ENCODE measurements around the gene PTPRC.

Gene PTPRC

DNA sequence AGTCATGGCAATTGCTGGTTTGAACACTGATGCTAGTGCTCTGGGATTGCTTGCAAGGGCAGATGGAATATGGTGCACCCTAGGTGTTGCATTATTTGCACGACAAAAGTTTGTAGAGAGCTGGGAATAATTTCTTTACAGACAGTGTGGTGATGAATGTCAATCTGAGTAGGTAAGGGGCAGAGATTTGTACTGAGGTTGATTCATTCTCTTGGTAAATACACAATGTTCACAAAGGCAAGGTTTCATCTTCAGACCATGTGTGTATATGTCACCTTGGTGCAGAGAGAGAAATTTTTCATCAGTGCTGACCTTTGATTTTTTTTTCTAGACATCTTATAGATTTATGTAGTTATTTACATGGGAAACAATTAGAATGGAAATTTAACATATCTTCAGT, 5.0 kb downstream of the PTPRC start:
- DNase-seq (ENCODE audit: low read depth): no peak

DNA sequence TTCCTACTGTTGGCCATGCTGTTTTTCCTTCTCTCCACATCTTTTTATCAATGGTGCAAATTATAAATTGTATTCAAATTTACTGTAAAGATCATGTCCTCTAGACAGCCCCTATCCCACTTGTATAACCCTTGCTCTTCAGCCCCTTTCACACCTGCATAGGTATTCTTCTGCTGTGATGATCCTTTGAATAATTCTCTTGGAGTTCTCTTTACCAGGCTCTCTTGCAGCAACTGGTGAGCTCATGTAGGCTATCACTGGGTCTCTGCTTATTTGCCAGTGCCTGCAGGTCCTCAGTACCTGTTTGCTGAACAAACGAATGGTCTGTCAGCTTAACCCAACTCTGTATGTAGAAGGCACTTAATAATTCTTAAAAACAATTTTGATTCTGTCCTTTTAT, 8.2 kb downstream of the PTPRC start:
- no peak for DNase-seq (ENCODE audit: low read depth)

DNA sequence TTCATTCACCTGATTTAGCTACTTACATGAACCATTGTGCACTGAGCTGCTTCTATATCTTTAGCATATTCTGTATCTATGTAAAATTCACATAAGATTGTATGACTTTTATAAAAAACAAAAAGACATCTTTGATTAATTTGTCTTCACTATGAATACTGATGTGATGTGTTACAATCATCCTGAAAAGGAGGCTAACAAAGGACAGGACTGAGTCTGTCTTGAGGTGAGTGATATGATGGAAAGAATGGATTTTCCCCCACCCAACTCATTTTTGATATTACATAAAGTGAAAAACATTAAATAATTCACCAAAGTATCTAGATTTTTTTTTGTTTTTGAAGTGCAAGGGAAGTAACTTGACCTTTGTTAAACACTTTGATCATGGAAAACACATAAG, 9.8 kb downstream of the PTPRC start:
- no peak for DNase-seq (ENCODE audit: low read depth)

DNA sequence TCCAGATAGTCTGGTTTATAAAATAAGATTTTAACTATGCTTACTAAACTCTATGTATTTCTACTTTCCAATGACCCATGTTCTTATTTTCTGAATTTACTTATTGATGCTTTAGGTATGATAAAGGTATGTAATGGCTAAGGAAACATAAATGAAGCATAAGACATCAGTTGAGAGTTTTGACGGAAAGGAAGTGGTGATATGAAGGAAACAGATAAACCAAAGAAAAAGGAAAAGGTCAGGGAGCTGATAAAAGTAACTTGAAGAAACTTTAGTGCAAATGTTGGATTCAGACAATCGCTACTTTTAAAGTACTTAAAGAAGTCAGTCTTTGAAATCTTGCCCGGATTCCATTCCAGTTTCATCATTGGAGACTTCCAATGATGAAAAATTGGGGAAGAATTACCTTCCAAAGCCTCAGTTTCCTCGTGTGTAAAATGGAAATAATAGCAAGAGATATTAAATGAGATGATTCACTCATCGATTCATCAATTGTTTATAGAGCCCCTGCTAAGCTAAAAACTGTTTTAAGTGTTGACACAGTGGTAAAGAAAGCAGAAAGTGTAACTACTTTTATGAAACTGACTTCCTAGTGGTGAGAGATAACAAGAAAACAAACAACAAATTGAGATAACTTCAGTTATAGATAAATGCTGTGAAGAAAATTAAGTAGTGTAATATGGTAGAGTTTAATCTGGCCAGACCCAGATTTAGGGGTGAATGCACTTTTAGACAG, 10.6 kb downstream of the PTPRC start:
- DNase-seq (ENCODE audit: low read depth): no peak

DNA sequence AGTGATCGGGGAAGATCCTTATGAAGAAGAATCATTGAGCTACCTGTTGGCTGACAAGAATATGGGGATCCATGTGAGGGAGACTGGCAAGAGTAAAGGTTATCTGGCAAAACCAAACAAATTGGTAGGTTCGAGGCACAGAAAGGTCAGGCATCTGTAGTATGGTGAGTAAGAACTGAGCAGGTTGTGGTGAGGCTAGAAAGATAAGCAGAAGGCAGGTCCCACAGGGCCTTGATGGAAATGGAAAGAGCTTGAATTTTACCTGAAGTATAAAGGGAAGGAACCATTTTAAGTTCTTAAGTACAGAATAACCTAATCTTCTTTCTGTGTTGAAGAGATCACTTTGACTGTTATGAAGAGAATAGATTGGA, 11.1 kb downstream of the PTPRC start:
- no peak for DNase-seq (ENCODE audit: low read depth)

DNA sequence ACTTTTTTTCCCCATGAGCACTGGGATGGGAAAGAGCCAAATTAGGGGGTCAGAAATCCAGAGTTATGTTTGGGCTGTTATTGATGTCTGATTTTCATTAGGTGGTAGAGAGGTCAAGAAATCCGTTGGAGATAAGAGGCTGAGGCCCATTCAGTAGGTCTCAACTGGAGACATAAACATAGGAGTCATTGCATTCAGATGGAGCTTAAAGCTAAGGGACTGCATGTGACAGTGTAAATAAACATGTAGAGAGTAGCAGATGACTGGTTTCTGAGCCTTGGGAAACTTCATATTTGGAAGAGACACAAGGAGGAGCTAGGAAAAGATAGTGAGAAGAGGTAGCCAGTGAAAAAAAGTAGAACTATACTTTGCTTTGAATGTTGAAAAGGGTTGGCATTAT, 11.7 kb downstream of the PTPRC start:
- no peak for DNase-seq (ENCODE audit: low read depth)

DNA sequence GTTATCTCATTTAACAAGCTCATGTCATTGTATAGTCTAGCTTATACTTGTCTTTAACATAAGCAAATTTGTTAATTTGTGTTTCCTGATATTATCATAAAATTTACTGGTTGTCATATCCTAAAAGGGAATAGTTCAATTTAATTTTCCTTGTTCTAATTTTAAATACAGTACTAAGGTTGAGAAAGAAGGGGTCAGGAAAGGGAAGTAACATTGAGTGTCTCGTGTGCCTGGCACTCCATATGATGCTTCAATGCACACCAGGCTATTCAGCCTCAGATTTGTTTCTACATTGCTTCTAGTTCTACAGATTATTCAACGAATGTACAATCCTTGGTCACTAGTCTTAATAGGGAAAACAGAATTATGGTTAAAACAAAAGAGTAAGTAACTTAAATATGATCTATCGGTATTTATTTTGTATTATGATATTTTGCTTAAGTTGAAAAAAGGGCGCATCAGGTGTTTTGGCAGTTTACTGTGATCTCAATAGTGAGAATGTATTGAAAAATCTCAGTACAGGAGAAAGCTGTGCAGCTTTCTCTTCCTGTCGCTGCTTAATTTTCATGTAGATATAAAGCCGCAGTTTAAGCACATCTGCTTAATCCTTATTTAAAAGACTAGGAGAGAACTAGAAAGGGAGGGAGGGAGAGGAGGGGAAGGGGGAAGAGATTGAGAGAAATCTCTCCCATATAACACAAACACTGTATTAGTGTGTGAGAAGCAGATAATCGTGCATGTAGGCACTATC, 13.0 kb downstream of the PTPRC start:
- DNase-seq (ENCODE audit: low read depth): no peak

DNA sequence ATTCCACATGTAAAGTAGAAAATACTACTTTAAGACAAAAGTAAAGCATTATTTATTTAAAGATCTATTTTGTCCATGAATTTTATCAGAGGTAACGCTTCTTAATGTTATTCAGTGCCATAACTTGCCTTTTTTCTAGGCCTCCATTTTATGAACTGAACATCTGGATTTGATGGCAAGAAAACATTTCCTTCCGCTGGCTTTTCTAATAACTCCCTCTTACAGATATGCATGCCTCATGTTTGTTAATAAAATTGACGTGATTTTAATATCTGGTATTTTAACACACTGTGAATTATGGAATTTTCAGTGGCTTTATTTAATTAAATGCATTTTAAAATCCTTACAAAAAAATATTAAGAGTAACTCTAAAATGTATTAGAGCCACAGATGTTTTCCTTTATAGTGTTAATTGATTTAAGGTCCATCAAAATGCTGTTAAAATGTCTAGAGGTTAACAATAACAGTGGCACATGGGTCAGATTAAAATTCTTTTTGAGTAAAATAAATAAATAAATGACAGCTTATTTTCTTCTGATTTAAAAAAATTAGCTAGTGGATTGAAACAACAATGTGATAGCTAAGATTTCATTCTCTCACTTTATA, 15.1 kb downstream of the PTPRC start:
- DNase-seq (ENCODE audit: low read depth): no peak

DNA sequence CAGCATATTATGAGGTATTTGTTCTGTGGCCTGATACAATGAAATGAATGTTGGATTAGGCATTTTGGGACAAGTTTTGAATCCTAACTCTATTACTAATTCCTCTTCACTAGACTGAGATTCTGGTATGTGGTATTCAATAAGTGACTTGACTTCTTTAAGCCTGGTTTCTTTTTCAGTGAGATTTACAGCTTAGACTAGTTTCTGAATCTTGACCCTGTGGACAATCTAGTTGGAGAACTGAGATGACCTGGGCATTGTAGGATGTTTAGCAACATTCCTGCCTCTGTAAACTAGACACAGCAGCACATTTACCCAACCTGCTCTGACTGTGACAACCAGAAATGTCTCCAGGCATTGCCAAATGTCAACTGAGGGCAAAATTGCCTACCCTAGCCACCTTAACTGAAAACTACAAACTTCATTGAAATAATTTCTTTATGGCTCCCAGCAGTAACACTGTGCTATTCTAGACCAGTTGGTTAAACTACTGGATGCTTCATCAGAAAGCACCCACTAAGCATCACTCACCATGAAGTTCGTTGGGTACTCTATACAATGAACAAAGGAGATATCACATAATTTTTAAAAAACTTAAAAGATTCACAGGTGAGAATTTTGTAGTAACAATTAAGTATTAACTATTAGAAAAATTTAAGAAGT, 16.8 kb downstream of the PTPRC start:
- no peak for DNase-seq (ENCODE audit: low read depth)

DNA sequence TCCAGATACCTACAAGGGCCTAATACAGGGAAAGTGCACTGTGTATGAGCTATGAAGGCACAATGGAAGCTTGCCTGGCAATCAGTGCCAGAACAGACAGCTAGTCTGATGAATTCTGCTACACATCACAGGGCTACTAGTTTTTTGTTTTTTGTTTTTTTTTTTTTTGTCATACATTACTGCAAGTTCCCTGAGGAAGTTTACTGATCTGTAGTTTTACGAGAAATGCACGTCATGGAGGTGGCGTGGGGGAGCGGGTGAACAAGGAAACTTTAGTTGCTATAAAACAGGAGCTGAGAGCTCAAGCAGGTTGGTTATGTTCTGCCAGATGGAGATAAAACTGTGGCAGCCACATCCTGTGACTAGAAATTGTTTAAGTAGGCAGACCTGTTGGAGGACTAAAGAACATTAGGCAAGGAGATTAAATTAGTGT, 17.7 kb downstream of the PTPRC start:
- DNase-seq (ENCODE audit: low read depth): no peak

DNA sequence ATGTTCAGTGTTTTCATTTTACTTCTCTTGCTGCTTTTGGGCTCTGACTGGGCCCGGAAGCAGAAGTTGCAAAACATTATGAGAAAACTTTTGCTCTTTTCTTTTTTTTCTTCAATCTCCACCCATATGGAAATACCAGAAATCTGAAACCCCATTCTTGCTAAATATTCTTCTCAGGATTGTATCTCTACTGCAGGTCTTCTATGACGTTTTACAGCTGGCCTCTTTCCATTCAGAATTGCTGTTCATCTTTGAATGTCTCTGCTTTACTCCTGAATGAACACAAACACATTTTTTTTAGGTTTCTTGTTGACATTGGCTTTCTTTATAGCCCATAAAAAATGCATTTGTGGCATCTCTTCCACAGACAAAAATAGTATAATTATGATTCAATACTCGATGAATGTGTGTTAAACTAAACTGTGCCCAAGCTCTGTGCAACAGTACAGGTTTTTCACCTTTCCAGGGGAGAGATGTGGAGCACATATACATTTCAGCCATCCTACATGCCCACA, 18.8 kb downstream of the PTPRC start:
- DNase-seq (ENCODE audit: low read depth): peak; percentile 100

DNA sequence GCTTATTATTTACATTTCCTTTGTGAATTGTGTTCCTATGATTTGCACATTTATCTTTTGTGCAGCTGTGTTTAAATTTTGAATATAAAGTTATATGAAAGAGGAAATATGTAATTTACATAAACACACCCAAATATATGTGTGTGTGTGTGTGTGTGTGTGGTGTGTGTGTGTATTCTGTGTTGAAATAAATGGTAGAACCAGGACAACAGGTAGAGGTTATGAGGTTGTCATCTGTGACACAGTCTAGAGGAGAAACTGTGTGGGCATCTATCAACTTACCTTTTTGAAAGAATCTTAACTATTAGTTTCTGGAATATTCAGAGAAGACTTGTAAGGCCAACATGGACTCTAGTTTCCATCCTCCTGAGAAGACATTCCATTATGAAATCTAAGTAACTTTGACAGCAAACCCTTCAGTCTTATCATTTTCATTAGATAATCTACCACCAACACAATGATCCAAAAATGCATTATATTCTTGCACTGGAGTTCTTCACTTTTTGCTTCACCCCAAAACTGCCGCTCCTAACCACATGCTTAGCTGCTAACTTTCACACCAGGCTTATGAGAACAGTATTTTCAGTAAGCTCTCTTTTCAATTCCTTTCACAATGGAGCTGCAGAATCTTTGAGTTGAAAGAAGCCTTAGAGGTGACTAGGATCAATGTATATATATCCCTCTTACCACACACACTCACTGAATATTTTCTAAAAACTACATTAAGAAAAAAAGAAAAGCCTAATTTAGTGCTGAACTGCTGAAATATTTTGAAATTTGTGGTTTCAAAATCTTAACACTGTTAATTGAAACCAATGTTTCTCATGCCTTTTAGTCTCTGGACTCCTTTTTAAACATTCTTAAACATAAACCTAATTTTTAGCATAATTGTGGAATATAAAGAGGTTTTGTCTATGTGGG, 21.8 kb downstream of the PTPRC start:
- DNase-seq (ENCODE audit: low read depth): no peak

DNA sequence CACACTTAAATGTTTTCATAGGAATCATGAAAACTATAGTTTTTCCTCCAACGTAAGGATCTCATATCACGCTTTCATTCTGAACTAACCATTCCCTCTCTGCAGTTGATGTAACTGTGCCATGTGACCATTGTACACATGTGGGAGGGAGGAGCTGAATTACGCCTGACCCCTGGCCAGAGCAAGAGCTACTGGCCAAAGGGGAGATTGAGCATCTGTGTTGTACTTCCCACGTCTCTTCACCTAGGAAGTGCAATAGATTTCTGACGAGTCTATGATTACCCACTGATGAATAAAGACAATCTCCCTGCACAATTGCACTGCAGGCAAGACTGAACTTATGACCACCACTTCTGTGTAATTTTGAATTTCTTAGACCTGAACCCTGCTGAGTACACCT, 24.0 kb downstream of the PTPRC start:
- DNase-seq (ENCODE audit: low read depth): no peak

DNA sequence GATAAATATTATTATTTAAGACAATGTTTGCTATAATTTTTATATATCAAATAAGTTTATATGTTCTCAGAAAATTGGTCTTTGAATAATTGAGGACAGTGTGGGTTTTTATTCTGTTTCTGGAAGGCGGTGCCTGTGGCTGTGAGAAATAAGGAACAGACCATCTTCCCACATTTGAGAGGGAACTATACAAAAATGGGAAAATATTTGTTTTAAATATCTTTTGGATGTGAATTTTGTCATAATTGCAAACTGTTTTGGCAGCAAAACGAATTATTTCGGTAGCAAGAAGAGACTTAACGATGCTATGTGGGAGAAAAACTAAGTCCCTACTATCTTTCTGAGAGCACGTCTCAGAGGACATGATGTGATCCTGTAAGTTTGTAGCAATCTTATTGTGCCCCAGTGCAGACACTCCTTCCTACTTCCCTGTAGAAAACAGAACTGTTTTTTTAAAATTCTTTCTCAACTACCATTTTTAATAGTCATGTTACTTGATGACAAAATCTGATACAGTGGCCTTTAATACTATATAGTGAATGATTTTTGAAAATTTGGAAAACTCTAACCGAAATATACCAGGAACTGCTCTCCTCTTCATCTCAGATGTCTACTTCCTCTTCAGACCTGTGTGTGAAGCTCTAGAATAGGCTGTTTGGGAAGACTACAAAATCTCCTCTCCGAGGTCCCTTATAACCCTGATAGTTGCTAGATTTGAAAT, 25.4 kb downstream of the PTPRC start:
- no peak for DNase-seq (ENCODE audit: low read depth)

DNA sequence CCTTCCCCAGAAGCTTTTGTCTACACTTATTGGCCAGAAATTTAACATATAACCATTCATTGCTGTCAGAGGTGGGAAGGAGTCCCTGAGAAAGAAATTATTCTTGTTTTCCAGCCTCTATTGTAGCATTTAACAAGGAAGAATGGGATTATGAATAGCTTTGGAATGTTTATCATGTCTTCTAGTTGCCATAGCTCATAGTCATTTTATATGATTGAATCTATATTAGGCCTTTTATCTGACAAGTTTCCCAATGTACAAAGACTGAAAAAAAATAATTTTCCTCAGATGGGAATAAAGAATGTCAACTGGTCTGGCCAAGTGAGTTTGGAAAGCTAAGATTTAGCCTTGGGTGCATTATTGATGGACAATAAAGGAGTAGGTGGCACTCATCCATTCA, 28.3 kb downstream of the PTPRC start:
- DNase-seq (ENCODE audit: low read depth): peak; percentile 49

DNA sequence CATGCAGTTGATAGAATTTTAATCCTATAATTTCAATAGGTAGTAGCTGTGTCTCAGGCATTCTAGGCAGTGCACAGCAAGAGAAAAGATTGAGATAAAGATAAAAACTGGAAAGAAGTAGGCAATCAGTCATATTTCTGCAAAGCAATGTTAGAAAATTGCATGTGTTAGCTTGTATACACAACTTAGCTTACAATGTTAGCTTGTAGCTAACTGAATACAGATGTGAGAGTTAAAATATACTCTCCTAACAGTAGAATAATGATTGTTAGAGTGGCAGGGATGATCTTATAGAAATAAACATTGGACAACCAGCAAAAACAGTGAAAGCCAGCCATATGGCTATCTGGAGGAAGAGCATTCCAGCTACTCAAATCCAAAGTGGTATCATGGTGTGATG, 29.0 kb downstream of the PTPRC start:
- DNase-seq (ENCODE audit: low read depth): no peak

DNA sequence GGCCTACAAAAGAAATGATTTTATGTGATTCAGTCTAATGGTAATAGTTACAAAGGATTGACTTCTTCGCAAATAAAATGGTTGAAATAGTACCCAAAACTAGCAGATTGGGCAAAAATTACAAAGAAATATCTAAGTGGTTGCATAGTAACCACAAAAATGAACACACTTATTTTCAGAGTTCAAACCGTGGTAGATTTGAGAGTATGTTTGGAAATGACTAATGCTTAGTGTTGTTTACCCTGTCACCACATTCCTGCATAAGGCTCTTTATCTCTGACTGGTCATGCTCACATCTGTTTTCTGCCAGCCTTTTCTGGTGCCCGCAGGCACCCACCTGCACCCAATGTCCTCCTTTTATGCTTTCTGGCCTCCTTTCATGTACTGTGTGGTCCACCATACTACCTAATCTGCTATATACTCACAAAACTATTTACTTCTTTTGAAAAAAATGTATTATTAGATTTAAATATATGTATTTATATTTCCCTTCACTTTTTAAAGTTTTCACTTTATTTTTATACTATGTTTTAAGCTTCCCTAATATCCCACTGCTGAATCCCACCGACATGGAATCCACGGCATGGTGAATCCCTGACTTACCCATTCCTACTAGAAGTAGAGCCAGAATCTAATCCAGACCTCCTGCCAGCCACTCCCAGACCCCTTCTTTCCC, 30.3 kb downstream of the PTPRC start:
- peak; percentile 76 for DNase-seq (ENCODE audit: low read depth)

DNA sequence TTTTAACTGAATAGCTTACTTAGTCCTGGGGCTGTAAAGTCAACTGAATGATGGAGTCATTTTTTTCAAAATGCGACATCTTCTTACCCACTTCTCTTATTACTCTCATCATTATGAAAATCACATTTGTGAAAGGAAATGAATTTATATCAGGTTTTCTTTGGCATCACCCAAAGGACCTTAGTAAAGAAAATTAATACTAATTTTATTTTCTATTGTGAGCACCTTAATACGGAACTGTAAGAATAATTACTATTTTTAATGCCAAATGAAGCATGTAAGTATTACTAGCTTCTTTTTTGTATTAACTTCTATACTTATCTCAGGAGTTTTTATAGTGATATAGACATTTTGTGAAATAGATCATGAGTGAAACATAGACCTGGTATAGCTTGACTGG, 30.9 kb downstream of the PTPRC start:
- DNase-seq (ENCODE audit: low read depth): no peak

DNA sequence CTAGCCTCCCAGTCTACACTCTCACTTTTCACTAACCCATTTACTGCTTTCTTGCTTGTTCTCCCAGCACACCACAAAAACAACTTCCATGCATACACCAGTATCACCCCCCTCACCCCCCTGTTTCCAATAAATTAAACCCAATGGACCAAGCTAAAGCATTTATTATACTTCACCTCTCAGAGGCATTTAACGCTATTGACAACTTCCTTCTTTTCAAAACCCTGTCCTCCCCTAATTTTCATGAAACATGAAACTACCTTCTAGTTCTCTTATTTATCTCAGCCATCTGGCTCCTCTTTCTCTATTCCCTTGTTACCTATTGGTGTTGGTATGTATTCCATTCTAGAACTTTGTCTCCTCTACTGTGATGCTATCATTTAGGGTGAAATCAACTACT, 32.3 kb downstream of the PTPRC start:
- DNase-seq (ENCODE audit: low read depth): no peak

DNA sequence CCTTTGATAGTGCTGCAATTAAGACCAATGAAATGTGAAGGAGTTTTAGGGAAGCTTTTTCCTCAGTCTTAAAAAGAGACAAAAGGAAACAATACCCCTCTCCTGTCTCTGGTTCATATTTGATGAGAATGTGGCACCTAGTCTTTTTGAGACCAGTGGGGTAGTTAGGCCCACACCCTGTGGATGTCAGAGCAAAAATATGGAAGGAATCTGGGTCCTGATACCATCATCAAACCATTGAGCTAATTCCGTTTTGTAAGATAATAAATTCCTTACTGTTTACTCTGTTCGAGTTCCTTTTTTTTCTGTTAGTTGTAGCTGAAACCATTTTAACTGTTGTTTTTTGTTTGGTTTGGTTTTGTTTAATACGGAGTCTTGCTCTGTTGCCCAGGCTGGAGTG, 33.3 kb downstream of the PTPRC start:
- peak; percentile 53 for DNase-seq (ENCODE audit: low read depth)
